ENCODE measurements around the gene GPR21. TPM values are rescaled to one million over a fixed set of nuclear protein-coding genes. Genes with fewer than 3 reads are reported as not detected.

Gene GPR21
- total and polyA plus RNA-seq, 2 of the 13 experiments (the other 11 are each of a cell fraction or from before 2014, with no cell fraction given), result 0.29 to 0.32 TPM

DNA sequence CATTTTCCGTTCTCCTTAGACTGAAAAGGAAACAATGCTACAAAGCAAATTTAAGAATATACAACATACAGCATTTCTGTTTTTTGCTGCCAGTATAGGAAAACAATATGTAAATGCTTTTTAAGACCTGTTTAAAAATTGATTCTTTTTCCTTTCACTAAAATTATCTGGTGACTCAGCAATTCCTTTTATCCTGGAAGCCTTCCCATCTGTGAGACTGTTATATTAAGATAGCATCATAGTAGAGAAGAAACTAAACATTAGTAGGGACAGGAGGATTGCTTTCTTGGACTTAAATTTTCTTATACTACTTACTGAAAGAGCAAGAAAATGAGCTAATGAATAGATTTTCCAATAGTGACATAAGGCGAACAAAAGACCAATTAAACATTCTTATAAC lies 30.0 kb upstream of the GPR21 start:
- ChIA-PET CTCF (ENCODE audit: low intra/inter-chr PET ratio, low total read pairs) (no interaction called here), POLR2A (no interaction called here)
- TF ChIP-seq ZNF329 (CRISPR knock-in tag; IDR thresholded peaks at IDR 0.05; ENCODE audit: low read depth) (no peak), MLLT10 (CRISPR knock-in tag; IDR thresholded peaks at IDR 0.05) (no peak), MAFK (conservative IDR thresholded peaks at IDR 0.05 in 1 of 2, IDR thresholded peaks at IDR 0.05 in 1 of 2; ENCODE audit: low read length in 2 of 2) (peak; percentile 77 to 86), NR3C1 (CRISPR knock-in tag; IDR thresholded peaks at IDR 0.05) (no peak), ATF1 (CRISPR knock-in tag; IDR thresholded peaks at IDR 0.05) (no peak), NFE2L2 (IDR thresholded peaks at IDR 0.05; ENCODE audit: low read length) (peak; percentile 73), MAFF (IDR thresholded peaks at IDR 0.05; ENCODE audit: low read depth, low read length) (peak; percentile 76)
- in situ Hi-C loops (cut with HindIII; ENCODE audit: extremely low pct_ligation_motif_present, low pct_unique_long_range_greater_than_20kb) (no loop called here), intact Hi-C loops (cut with micrococcal nuclease; ENCODE audit: unreplicated experiment) (no loop called here)
- H4K20me1 ChIP-seq (ENCODE audit: insufficient read depth, low read length), result no peaks in the 10 kb centered on the region
- H2AFZ ChIP-seq (ENCODE audit: low read length), result no peak overlapping the region
- H3K36me3 ChIP-seq (replicated peaks in 1 of 2; ENCODE audit: control insufficient read depth in 1 of 2, insufficient read depth in 2 of 2, low read length in 2 of 2), result peaks cover 6 to 10% of the 10 kb centered on the region in 2 experiments; a peak in 4 of 5 replicates
- peaks cover 25% of the 10 kb centered on the region for H3K4me1 ChIP-seq (ENCODE audit: insufficient read depth, low read length)
- H3K9me3 ChIP-seq (ENCODE audit: low read length), result no peaks in the 10 kb centered on the region
- H3K27ac ChIP-seq (ENCODE audit: extremely low read length, insufficient read depth, low read length), result no peak overlapping the region
- no peak overlapping the region for H3K9ac ChIP-seq (ENCODE audit: insufficient read depth, low read depth, low read length)
- H3K4me2 ChIP-seq (ENCODE audit: low read depth, low read length), result no peak overlapping the region
- no TSS peak for BruUV-seq (replicated peaks)
- H3K79me2 ChIP-seq (ENCODE audit: insufficient read depth, low read length), result no peaks in the 10 kb centered on the region
- ATAC-seq, result no peak
- FAIRE-seq, result no peak
- H3K4me3 ChIP-seq (replicated peaks in 1 of 3; ENCODE audit: insufficient read depth in 1 of 3, low read depth in 2 of 3, low read length in 3 of 3), result no peak overlapping the region
- no peaks in the 10 kb centered on the region for H3K27me3 ChIP-seq (ENCODE audit: control insufficient read depth in 1 of 2, insufficient read depth in 2 of 2, low read length in 2 of 2)
- DNase-seq (ENCODE audit: low spot score), result no peak
- 98% methylated on average over 2 of the region's 2 CpGs for WGBS (ENCODE audit: low lambda C conversion rate)

- Histone ChIP-seq H3K79me2 (ENCODE audit: insufficient read depth, low read length) (no peaks in the 10 kb centered on the region), H3K9ac (ENCODE audit: insufficient read depth, low read depth, low read length) (no peak overlapping the region), H3K36me3 (replicated peaks in 1 of 2; ENCODE audit: control insufficient read depth in 1 of 2, insufficient read depth in 2 of 2, low read length in 2 of 2) (peaks cover 3 to 13% of the 10 kb centered on the region in 2 experiments; a peak in 3 of 5 replicates), H4K20me1 (ENCODE audit: insufficient read depth, low read length) (no peaks in the 10 kb centered on the region), H3K9me3 (ENCODE audit: low read length) (no peaks in the 10 kb centered on the region), H3K4me3 (replicated peaks in 1 of 3; ENCODE audit: insufficient read depth in 1 of 3, low read depth in 2 of 3, low read length in 3 of 3) (no peak overlapping the region), H3K4me2 (ENCODE audit: low read depth, low read length) (no peak overlapping the region), H3K27me3 (ENCODE audit: control insufficient read depth in 1 of 2, insufficient read depth in 2 of 2, low read length in 2 of 2) (no peaks in the 10 kb centered on the region), H3K27ac (ENCODE audit: extremely low read length, insufficient read depth, low read length) (no peak overlapping the region), H3K4me1 (ENCODE audit: insufficient read depth, low read length) (peaks cover 34% of the 10 kb centered on the region), H2AFZ (ENCODE audit: low read length) (no peak overlapping the region)
- no TSS peak for BruUV-seq (replicated peaks)
- FAIRE-seq, result no peak
- no peak for DNase-seq (ENCODE audit: low spot score)
- intact Hi-C loops (cut with micrococcal nuclease; ENCODE audit: unreplicated experiment), result no loop called here
- no peak for TF ChIP-seq TFE3 (CRISPR knock-in tag; IDR thresholded peaks at IDR 0.05)
- TF ChIP-seq TMF1 (CRISPR knock-in tag; IDR thresholded peaks at IDR 0.05; ENCODE audit: low read depth), result no peak
- no peak for TF ChIP-seq ZNF343 (CRISPR knock-in tag; IDR thresholded peaks at IDR 0.05)
- no peak for TF ChIP-seq SNRNP70 (IDR thresholded peaks at IDR 0.05; ENCODE audit: low read depth, low read length)
- no peak for TF ChIP-seq NFRKB (IDR thresholded peaks at IDR 0.05)
- TF ChIP-seq ZNF10 (CRISPR knock-in tag; IDR thresholded peaks at IDR 0.05; ENCODE audit: borderline replicate concordance, low read depth), result no peak
- TF ChIP-seq NFKBIZ (CRISPR knock-in tag; IDR thresholded peaks at IDR 0.05), result no peak
- POLR2A ChIA-PET, result no interaction called here
- CTCF ChIA-PET (ENCODE audit: low intra/inter-chr PET ratio, low total read pairs), result no interaction called here
- WGBS (ENCODE audit: low lambda C conversion rate), result 76% methylated on average over 1 of the region's 1 CpG
- ATAC-seq, result no peak
- in situ Hi-C loops (cut with HindIII; ENCODE audit: extremely low pct_ligation_motif_present, low pct_unique_long_range_greater_than_20kb), result no loop called here
Measured at GRCh38 chr9:123005964-123006363, 27.5 kb upstream of the GPR21 start.
